ENCODE measurements around the gene IRAK3.
A peak's percentile ranks its signal among the peaks of the same experiment; 100 is the strongest.

The IRAK3 gene

DNA sequence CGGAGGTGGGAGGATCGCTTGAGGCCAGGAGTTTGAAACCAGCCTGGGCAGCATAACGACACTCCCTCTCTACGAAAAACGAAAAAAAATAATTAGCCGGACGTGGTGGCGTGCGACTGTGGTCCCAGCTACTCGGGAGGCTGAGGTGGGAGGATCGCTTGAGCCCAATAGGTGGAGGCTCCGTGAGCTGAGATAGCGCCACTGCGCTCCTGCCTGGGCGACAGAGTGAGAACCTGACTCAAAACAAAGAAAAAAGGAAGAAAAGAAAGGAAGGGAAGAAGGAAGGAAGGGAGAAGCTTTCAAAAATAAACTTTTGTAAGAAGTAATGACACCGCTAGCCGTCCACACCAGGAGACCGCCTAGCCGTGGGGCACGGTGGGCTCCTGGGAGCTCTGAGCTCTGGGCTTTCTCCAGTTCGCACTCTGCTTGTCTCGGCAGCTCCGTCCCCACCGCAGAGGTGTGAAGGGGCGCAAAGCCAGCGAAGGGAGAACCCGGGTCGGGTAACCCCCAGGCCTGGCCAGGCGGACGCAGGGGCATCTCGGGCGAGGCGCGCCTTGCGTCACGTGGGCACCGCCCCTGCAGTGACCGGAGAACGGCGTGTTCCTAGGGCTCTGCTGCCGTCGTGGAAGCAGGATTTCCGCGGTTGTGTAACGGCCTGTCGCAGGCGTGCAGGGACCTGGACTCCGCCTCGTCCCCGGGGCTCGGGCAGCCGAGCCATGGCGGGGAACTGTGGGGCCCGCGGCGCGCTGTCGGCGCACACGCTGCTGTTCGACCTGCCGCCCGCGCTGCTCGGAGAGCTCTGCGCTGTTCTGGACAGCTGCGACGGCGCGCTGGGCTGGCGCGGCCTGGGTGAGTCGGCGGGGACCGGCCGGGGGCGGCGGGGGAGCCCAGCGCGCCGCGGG lies at the start of gene IRAK3:
Gene IRAK3 (plus strand): TSS at position 631 of the 902 bp plus-strand sequence. CDS start 86 bp downstream, at position 717.
- H3K27me3 ChIP-seq (ENCODE audit: low read depth, low read length), result no peaks in the 10 kb centered on the region
- H3K4me3 ChIP-seq (ENCODE audit: low read depth in 1 of 2, low read length in 2 of 2), result peak within 1 kb of the TSS; percentile 67 to 69
- H3K27ac ChIP-seq (ENCODE audit: low read length), result peak within 1 kb of the TSS; percentile 85
- H3K36me3 ChIP-seq (ENCODE audit: control insufficient read depth in 1 of 2, insufficient read depth in 2 of 2, low read length in 2 of 2), result no peaks in the 10 kb centered on the region
- H3K4me1 ChIP-seq (ENCODE audit: control insufficient read depth in 1 of 2, insufficient read depth in 2 of 2, low read length in 2 of 2), result peaks cover 0 to 3% of the 10 kb centered on the region in 2 donors
- H3K9me3 ChIP-seq (ENCODE audit: control insufficient read depth in 1 of 2, low read length in 2 of 2), result no peaks in the 10 kb centered on the region

- Histone ChIP-seq H3K27ac (ENCODE audit: low read length) (no peak overlapping the region), H3K27me3 (ENCODE audit: low read depth, low read length) (no peaks in the 10 kb centered on the region), H3K4me3 (ENCODE audit: low read depth in 1 of 2, low read length in 2 of 2) (no peak overlapping the region), H3K36me3 (ENCODE audit: control insufficient read depth in 1 of 2, insufficient read depth in 2 of 2, low read length in 2 of 2) (peaks cover 46 to 49% of the 10 kb centered on the region in 2 donors), H3K4me1 (ENCODE audit: control insufficient read depth in 1 of 2, insufficient read depth in 2 of 2, low read length in 2 of 2) (no peaks in the 10 kb centered on the region), H3K9me3 (ENCODE audit: control insufficient read depth in 1 of 2, low read length in 2 of 2) (peaks cover 9 to 10% of the 10 kb centered on the region in 2 donors)
Observed at GRCh38 chr12:66139328-66139727, 49.7 kb upstream of the IRAK3 start.

DNA sequence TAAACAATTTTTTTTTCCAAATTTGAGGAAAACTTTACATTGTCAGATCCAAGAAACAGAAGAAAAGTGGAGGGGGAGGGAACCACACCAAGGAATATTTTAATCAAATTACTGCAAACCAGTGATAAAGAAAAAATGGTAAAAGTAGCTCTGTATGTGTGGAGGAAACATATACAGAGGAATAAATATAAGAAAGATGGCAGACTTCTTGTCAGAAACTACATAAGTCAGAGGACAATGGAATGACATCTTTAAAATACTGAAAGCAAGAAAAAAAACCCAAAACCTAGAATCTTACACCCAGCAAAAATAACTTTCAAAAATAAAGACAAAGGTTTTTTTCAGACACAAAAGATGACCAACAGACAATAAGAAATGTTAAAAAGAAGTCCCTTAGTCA lies 48.3 kb upstream of the IRAK3 start:
- H3K27me3 ChIP-seq (ENCODE audit: low read depth, low read length), result no peaks in the 10 kb centered on the region
- H3K4me1 ChIP-seq (ENCODE audit: control insufficient read depth in 1 of 2, insufficient read depth in 2 of 2, low read length in 2 of 2), result peaks cover 0 to 5% of the 10 kb centered on the region in 2 donors
- peaks cover 46 to 53% of the 10 kb centered on the region in 2 donors for H3K36me3 ChIP-seq (ENCODE audit: control insufficient read depth in 1 of 2, insufficient read depth in 2 of 2, low read length in 2 of 2)
- H3K9me3 ChIP-seq (ENCODE audit: control insufficient read depth in 1 of 2, low read length in 2 of 2), result peaks cover 9 to 10% of the 10 kb centered on the region in 2 donors
- H3K4me3 ChIP-seq (ENCODE audit: low read depth in 1 of 2, low read length in 2 of 2), result no peak overlapping the region
- no peak overlapping the region for H3K27ac ChIP-seq (ENCODE audit: low read length)

DNA sequence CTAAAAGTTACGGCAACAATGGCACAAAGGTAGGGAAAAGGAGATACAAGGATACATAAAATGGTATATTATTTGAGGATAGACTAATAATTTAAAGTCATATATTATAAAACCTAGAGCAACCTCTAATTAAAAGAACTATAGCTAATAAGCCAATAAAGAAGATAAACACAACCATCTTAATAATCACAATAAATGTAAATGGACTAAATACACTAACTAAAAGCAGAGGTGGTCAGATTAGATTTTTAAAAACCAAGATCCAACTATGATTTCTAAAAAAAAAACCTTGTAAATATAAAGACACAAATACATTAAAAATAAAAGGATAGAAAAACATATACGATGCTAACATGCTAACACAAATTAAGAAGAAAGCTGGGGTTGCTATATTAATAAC lies 47.7 kb upstream of the IRAK3 start:
- H3K4me1 ChIP-seq (ENCODE audit: control insufficient read depth in 1 of 2, insufficient read depth in 2 of 2, low read length in 2 of 2), result peaks cover 0 to 5% of the 10 kb centered on the region in 2 donors
- peaks cover 44 to 50% of the 10 kb centered on the region in 2 donors for H3K36me3 ChIP-seq (ENCODE audit: control insufficient read depth in 1 of 2, insufficient read depth in 2 of 2, low read length in 2 of 2)
- H3K4me3 ChIP-seq (ENCODE audit: low read depth in 1 of 2, low read length in 2 of 2), result no peak overlapping the region
- peaks cover 9 to 10% of the 10 kb centered on the region in 2 donors for H3K9me3 ChIP-seq (ENCODE audit: control insufficient read depth in 1 of 2, low read length in 2 of 2)
- H3K27ac ChIP-seq (ENCODE audit: low read length), result no peak overlapping the region
- no peaks in the 10 kb centered on the region for H3K27me3 ChIP-seq (ENCODE audit: low read depth, low read length)

- Histone ChIP-seq H3K9me3 (ENCODE audit: control insufficient read depth in 1 of 2, low read length in 2 of 2) (peaks cover 9 to 10% of the 10 kb centered on the region in 2 donors), H3K4me1 (ENCODE audit: control insufficient read depth in 1 of 2, insufficient read depth in 2 of 2, low read length in 2 of 2) (peaks cover 0 to 5% of the 10 kb centered on the region in 2 donors), H3K27ac (ENCODE audit: low read length) (no peak overlapping the region), H3K4me3 (ENCODE audit: low read depth in 1 of 2, low read length in 2 of 2) (no peak overlapping the region), H3K36me3 (ENCODE audit: control insufficient read depth in 1 of 2, insufficient read depth in 2 of 2, low read length in 2 of 2) (peaks cover 32 to 37% of the 10 kb centered on the region in 2 donors), H3K27me3 (ENCODE audit: low read depth, low read length) (no peaks in the 10 kb centered on the region)
Observed at GRCh38 chr12:66142826-66143225, 46.2 kb upstream of the IRAK3 start.

GRCh38 chr12:66143868-66144267 lies 45.1 kb upstream of the IRAK3 start:
- Histone ChIP-seq H3K9me3 (ENCODE audit: control insufficient read depth in 1 of 2, low read length in 2 of 2) (peaks cover 9 to 10% of the 10 kb centered on the region in 2 donors), H3K36me3 (ENCODE audit: control insufficient read depth in 1 of 2, insufficient read depth in 2 of 2, low read length in 2 of 2) (peaks cover 34 to 37% of the 10 kb centered on the region in 2 donors), H3K4me1 (ENCODE audit: control insufficient read depth in 1 of 2, insufficient read depth in 2 of 2, low read length in 2 of 2) (peaks cover 0 to 5% of the 10 kb centered on the region in 2 donors), H3K27me3 (ENCODE audit: low read depth, low read length) (no peaks in the 10 kb centered on the region), H3K27ac (ENCODE audit: low read length) (no peak overlapping the region), H3K4me3 (ENCODE audit: low read depth in 1 of 2, low read length in 2 of 2) (no peak overlapping the region)

DNA sequence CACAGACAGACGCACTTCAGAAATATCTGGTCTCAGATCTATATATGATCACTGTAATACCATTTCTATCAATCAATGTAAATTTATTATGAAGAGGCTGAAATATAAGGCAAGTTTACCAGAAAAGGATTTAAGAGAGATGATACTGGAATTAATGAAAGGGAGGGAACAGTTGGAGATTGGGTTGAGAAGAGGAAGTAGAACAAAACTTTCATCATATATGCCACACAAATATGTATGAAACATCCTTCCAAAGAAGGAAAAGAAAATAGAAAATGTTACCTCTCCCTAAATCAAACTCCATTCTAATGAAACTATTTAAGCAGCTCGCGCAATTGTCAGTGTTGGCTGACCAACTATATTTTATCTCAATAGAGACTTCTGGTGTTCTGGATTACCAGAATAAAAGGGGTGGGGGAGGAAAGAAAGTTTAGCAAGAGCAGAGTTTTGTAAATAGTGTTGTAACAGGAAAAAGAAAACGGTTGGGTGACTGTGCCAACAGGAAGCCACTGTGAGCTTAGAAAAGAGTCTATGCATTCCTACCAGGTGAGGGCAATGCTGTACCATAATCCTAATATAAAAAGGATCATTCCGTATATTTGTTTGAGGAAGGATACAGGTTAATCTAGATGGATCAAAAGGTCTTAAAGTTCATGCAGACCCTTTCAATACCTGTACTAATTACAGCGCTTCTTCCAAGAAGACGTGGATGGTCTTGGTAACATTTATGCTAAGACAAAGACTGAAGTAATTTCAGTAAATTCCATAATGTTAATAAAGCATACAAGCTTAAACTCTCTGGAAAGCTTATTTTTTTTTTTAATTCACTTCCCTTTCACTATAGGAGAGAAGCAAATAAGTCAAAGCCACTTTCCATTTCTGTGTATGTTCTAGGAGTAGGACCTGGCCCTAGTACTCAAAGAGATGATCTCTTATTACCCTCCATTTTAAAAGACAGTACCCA lies 43.9 kb upstream of the IRAK3 start:
- H3K4me1 ChIP-seq (ENCODE audit: control insufficient read depth in 1 of 2, insufficient read depth in 2 of 2, low read length in 2 of 2), result peaks cover 0 to 5% of the 10 kb centered on the region in 2 donors
- H3K27me3 ChIP-seq (ENCODE audit: low read depth, low read length), result no peaks in the 10 kb centered on the region
- peaks cover 9 to 10% of the 10 kb centered on the region in 2 donors for H3K9me3 ChIP-seq (ENCODE audit: control insufficient read depth in 1 of 2, low read length in 2 of 2)
- peaks cover 24 to 29% of the 10 kb centered on the region in 2 donors for H3K36me3 ChIP-seq (ENCODE audit: control insufficient read depth in 1 of 2, insufficient read depth in 2 of 2, low read length in 2 of 2)
- no peak overlapping the region for H3K27ac ChIP-seq (ENCODE audit: low read length)
- H3K4me3 ChIP-seq (ENCODE audit: low read depth in 1 of 2, low read length in 2 of 2), result no peak overlapping the region

DNA sequence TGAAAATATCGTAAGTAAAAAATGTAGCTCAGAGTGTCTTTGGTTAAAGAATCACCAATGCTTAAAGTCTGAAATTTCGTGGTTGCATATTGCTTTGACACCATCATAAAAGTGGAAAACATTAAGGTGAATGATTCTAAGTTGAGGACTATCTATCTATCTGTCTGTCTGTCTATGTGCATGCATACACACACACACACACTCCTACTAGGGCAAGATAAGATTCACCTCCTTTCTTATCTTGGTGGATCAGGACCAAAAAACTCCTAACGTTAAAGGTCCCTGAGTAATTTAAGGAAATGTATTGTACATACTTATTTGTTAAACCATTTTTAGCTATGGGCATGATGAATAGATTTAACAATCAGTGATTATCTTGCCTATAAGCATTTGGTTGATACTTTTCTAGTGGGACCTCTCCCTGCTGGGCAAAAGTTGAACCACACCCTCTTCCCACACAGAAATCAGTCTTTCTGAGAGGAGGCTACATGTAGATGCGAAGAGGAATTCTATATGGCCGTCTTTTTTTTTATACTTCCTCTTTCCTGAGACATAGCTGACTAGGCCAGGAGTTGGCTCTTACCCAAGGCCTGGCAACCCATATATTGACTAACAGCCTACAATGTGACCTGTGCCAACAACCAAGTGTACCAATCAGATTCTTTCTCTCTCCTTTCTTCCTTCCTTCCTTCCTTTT lies 39.2 kb upstream of the IRAK3 start:
- H3K4me3 ChIP-seq (ENCODE audit: low read depth in 1 of 2, low read length in 2 of 2), result no peak overlapping the region
- H3K36me3 ChIP-seq (ENCODE audit: control insufficient read depth in 1 of 2, insufficient read depth in 2 of 2, low read length in 2 of 2), result peaks cover 3 to 7% of the 10 kb centered on the region in 2 donors
- H3K4me1 ChIP-seq (ENCODE audit: control insufficient read depth in 1 of 2, insufficient read depth in 2 of 2, low read length in 2 of 2), result peaks cover 0 to 22% of the 10 kb centered on the region in 2 donors
- H3K27me3 ChIP-seq (ENCODE audit: low read depth, low read length), result no peaks in the 10 kb centered on the region
- H3K9me3 ChIP-seq (ENCODE audit: control insufficient read depth in 1 of 2, low read length in 2 of 2), result no peaks in the 10 kb centered on the region
- peak overlapping the region; percentile 28 for H3K27ac ChIP-seq (ENCODE audit: low read length)

DNA sequence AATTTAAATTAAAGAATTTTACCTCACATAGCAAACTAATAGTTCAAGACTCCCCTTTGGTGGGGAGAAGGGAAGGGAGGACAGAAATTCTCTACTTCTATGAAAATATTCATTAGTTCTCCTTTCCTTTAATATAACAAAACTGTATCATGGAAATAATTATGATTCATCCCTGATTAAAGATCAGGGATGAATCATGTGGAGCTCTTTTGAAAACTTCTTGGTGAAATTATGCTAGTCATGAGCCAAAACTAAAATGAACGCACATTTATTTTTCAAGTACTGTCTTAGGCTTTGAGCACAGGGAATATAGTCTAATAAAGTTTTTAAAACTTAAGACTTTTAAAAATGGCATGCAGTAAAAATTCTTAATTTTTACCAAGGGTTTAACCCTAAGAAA lies 36.3 kb upstream of the IRAK3 start:
- no peaks in the 10 kb centered on the region for H3K27me3 ChIP-seq (ENCODE audit: low read depth, low read length)
- peaks cover 0 to 18% of the 10 kb centered on the region in 2 donors for H3K4me1 ChIP-seq (ENCODE audit: control insufficient read depth in 1 of 2, insufficient read depth in 2 of 2, low read length in 2 of 2)
- H3K27ac ChIP-seq (ENCODE audit: low read length), result peak overlapping the region; percentile 45
- peaks cover 3 to 7% of the 10 kb centered on the region in 2 donors for H3K36me3 ChIP-seq (ENCODE audit: control insufficient read depth in 1 of 2, insufficient read depth in 2 of 2, low read length in 2 of 2)
- H3K4me3 ChIP-seq (ENCODE audit: low read depth in 1 of 2, low read length in 2 of 2), result no peak overlapping the region
- H3K9me3 ChIP-seq (ENCODE audit: control insufficient read depth in 1 of 2, low read length in 2 of 2), result no peaks in the 10 kb centered on the region

GRCh38 chr12:66154776-66155175 lies 34.2 kb upstream of the IRAK3 start:
- no peak overlapping the region for H3K27ac ChIP-seq (ENCODE audit: low read length)
- H3K9me3 ChIP-seq (ENCODE audit: control insufficient read depth in 1 of 2, low read length in 2 of 2), result no peaks in the 10 kb centered on the region
- H3K36me3 ChIP-seq (ENCODE audit: control insufficient read depth in 1 of 2, insufficient read depth in 2 of 2, low read length in 2 of 2), result peaks cover 11 to 14% of the 10 kb centered on the region in 2 donors
- H3K4me3 ChIP-seq (ENCODE audit: low read depth in 1 of 2, low read length in 2 of 2), result no peak overlapping the region
- H3K27me3 ChIP-seq (ENCODE audit: low read depth, low read length), result no peaks in the 10 kb centered on the region
- peaks cover 0 to 18% of the 10 kb centered on the region in 2 donors for H3K4me1 ChIP-seq (ENCODE audit: control insufficient read depth in 1 of 2, insufficient read depth in 2 of 2, low read length in 2 of 2)

All from muscle layer of duodenum (tissue), 2 donors.